ENCODE results near the gene NEUROD2.

DNA sequence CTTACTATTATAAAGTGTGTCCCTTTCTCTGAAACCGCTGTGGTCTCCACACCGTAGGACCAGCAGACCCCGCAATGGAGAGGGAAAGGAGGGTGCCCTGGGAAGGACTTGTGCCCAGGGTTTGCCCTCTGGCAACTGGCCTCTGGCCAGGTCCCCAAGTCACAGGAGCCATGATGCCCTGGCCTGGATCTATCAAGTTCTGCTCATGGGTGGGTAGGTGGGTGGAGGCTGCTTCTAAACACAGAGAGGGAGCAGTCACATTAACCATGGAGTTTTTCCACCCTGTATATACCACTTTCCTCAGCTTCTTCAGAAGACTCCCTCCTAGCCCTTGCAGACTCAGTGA is 9.4 kb upstream of the NEUROD2 start:
- TF ChIP-seq, protein P1, sequence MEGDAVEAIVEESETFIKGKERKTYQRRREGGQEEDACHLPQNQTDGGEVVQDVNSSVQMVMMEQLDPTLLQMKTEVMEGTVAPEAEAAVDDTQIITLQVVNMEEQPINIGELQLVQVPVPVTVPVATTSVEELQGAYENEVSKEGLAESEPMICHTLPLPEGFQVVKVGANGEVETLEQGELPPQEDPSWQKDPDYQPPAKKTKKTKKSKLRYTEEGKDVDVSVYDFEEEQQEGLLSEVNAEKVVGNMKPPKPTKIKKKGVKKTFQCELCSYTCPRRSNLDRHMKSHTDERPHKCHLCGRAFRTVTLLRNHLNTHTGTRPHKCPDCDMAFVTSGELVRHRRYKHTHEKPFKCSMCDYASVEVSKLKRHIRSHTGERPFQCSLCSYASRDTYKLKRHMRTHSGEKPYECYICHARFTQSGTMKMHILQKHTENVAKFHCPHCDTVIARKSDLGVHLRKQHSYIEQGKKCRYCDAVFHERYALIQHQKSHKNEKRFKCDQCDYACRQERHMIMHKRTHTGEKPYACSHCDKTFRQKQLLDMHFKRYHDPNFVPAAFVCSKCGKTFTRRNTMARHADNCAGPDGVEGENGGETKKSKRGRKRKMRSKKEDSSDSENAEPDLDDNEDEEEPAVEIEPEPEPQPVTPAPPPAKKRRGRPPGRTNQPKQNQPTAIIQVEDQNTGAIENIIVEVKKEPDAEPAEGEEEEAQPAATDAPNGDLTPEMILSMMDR (IDR thresholded peaks at IDR 0.05), result no peak
- no peak for TF ChIP-seq POLR2A (IDR thresholded peaks at IDR 0.05)
- no peak for TF ChIP-seq POLR2AphosphoS5 (IDR thresholded peaks at IDR 0.05)
- no peak for TF ChIP-seq EP300 (IDR thresholded peaks at IDR 0.05)
